ENCODE measurements around the gene TRAF4.
"Not testable (repeated sequence)": the region's sequence is repeated elsewhere in the genome, so short reads cannot be mapped to it uniquely, and the experiment has no call there.

TRAF4 gene

DNA sequence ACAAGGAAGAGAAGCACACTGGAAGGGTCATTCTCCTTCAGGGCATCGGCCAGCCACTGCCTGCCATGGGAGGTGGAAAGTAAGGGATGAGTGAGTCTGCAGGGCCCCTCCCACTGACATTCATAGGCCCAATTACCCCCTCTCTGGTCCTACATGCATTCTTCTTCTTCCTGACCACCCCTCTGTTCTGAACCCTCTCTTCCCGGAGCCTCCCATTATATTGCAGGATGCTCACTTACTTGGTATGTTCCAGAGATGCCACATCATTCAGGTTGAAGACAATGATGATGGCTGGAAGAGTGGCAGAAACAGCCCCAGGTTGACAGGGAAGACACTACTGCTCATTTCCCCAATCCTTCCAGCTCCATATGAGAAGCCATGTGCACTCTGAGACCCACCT, 28.6 kb upstream of the TRAF4 start:
- DNase-seq = no peak

DNA sequence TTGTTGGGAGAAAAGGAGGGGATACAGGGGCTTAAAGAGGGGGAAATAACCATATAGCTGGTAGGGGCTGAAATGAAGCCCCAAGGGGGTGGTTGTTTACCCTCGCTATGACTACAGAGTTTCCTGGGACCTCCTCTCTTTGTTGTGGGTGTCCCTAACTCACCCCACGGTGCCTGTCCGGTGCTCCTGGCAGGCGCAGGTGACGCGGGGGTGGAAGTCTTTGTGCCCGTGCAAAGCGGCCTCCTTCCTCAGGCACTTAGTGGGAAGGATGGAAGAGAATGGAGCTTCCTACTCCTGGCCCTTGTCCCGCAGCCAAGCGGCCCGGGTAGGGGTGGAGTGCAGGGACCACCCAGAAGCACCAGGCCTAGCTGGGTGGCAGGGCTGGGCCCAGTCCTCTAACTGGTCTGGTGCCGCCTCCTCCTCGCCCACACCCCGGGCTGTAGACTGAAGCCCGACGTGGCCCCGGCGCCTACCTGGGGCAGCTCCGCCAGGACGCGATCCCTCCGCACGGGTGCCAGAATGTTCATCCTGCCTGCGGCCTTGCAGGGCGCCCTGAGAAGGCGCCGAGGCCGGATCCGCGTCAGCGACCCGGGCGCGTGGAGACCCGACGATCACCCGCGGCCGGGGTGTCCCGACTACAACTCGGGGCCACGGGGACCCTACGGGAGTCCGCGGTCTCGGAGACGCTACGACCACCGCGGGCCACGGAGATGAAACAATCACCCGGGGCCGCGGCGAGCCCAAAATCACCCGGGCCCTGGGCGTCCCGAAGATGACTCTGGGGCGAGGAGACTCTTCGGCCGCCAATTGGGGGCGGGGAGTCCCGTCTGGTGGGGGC, 26.9 kb upstream of the TRAF4 start:
- no peak for DNase-seq

DNA sequence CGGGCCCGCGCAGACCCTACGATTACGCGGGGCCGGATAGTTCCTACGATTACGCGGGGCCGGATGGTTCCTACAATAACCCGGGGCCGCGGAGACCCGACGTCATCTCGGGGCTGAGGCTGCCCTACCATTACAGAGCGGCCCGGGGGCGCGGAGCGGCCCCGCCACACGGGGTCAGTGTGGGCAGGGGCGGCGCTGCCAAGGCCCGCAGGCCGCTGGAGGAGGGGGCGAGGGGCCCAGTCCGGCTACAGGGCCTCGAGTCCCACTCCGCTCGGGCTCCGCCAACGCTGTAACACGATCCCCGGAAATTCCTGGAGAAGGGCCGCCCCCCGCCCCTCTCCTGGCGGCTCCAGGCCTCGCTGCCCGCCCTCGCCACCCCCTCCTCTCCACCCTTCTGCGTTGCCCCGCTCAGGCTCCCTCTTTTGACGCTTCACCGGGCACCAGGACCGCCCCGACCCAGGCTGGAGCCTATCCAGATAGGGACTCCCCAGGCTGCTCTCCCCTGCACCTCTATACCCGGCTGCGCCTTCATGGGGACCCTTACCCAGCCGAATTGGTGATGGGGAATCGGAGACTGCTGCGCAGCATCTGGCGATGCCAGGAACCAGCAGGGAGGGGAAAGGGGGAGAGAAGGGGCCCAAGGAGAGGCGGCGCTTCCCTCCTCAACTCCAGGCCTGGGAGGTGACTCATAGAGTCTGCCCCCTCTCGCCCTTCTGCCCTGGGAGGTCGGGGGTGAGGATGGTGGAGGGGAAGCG, 26.1 kb upstream of the TRAF4 start, which contains the start of gene RAB34:
Gene RAB34 (minus strand): TSS at position 291 of the 755 bp plus-strand sequence. CDS start 602 bp downstream, outside the sequence.
- DNase-seq = peak; percentile 21

DNA sequence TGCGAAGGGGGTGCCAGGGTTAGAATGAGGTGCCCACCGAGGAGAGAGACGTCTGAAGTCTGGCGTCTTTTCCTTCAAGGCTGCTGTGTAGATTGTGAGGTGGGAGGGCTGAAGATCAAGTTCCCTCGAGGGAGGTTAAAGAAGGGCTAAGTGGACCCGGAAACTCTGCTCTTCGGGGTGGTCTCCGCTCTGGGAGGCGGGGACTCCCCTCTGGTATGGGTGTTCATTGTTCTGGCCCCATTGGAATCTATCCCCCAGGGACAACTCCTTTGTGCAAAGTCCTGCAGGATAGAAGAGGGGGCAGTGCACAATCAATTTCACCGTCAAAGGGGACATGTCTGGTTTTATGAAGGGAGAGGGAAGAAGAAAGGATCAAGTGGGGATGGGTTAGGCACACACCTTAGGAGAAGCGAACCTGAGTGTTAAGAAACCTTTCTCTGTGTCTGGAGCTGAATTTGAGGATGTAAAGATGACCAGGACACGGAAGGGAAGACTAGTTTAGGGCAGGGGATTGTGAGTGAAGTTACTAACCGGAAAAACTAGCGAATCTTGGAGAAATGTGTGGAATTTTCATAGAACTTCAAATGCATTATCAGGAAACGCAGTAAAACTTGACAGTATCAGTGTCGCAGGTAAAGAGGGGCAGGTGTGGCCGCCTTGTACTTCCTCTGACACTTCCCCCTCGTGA, 25.3 kb upstream of the TRAF4 start:
- no peak for DNase-seq

GRCh38 chr17:28719021-28719433, 24.8 kb upstream of the TRAF4 start:
- DNase-seq = no peak

GRCh38 chr17:28720247-28720996, 23.4 kb upstream of the TRAF4 start:
- no peak for DNase-seq

GRCh38 chr17:28720997-28721329, 22.8 kb upstream of the TRAF4 start:
- DNase-seq = not testable (repeated sequence)

DNA sequence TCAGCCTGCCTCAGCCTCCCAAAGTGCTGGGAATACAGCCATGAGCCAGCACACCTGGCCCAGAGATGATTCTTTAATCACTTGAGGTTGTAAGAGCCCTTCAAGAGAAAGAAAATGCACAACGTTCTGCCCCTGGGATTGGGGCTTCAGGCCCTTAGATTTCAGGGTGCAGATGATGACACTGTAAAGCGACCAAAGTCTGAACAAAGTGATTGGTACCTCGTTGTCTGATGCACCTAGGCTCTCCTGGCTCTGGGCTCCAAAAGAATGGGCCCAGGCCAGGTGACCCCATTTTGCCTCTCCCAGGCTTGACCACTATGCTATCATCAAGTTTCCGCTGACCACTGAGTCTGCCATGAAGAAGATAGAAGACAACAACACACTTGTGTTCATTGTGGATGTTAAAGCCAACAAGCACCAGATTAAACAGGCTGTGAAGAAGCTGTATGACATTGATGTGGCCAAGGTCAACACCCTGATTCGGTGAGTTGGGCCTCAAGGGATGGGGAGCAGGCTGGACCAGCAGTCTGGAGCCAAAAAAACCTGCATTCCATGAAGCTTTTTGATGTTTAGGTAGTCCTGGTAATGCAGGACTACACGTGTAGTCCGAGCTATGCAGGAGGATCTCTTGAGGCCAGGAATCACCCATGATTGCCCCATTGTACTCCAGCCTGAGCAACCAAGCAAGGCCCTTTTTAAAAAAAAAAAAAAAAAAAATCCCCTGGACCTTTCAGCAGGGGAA, 21.2 kb upstream of the TRAF4 start:
- DNase-seq = no peak

GRCh38 chr17:28723159-28723835, 20.5 kb upstream of the TRAF4 start:
- DNase-seq = no peak

- not testable (repeated sequence) for DNase-seq
Measured at GRCh38 chr17:28723836-28724499, 19.8 kb upstream of the TRAF4 start.

DNA sequence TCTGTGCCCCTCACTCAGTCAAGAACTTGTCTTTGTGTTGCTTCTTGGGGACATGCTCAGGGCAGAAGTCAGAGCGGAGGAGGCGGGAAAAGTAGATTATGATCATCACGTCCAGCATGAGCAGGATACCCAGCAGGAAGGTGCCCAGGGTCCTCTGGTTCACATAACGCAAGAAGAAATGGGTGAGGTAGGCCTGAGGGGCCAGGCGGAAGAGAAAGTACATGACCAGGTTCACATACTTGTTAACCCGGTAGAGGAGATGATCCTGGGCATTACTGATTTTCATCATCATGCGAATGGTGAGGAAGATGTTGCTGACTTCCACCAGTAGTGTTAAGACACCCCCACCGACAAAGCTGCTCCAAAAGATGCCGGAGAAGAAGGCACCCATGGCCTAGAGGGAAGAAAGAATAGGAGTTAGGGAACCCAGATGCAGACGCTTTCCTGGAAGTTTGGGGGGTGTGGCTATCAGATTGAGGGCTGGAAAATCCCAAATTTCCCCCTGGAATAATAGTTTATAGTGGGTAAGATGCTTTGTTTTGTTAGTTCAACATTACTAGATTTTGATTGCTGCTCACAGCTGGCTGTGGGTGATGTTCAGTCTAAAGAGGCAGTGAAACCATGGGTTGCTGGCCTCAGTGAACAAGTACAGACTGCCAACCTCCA, 19.2 kb upstream of the TRAF4 start:
- DNase-seq = no peak

DNA sequence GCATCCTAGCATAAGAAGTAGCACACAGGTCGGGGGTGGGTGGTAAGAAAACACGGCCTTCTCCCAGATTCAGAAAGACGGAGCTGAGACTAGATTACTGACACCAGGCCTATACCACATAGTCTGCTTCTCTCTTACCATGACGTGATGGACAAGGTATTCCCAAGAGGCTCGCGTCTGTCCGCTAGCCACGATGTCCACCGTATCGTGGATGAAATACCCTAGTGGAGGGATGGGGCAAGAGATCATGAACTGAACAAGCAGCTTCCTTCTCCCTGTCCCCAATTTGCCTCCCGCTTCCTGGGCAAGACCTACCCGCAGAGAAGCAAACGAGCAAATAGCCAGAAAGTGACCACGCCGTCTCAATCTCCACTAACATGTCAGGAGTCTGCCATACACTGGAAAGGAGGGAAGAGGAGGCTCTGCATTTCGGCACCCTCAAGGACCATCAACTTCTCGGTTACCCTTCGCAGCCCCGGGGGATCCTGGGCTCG, 18.6 kb upstream of the TRAF4 start:
- peak; percentile 87 for DNase-seq

DNA sequence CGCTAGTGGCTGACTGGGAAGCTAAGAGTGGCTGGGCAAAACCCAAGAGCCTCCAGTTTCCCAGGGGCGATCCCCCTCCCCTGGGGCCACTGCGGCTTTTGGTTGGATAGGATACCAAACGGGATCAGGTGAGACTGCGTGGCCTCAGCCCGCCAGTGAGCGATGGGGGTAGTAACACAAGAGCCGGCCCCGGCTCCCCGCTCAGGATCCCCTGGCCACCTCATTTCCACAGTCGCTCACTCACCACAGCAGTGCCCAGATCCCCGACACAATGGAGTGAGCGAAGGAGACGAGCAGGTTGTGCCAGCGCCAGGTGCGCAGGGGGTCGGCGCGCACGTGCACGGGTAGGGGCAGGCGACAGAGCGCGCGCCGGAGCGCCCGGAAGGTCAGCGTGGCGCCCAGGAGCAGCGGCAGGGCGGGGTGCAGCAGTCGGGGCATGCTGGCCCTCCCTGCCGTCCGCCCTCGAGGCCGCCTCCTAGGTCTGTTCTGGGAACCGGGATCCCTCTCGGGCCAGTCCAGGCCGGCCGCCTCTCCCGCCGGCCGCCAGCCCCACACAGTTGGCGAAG, 18.1 kb upstream of the TRAF4 start:
- peak; percentile 88 for DNase-seq

GRCh38 chr17:28726226-28726626, 17.6 kb upstream of the TRAF4 start, which contains the start of gene TLCD1:
TSS of gene TLCD1 (minus strand) at chr17:28726233. CDS start at chr17:28726097, 136 bp downstream.
- DNase-seq = no peak

DNA sequence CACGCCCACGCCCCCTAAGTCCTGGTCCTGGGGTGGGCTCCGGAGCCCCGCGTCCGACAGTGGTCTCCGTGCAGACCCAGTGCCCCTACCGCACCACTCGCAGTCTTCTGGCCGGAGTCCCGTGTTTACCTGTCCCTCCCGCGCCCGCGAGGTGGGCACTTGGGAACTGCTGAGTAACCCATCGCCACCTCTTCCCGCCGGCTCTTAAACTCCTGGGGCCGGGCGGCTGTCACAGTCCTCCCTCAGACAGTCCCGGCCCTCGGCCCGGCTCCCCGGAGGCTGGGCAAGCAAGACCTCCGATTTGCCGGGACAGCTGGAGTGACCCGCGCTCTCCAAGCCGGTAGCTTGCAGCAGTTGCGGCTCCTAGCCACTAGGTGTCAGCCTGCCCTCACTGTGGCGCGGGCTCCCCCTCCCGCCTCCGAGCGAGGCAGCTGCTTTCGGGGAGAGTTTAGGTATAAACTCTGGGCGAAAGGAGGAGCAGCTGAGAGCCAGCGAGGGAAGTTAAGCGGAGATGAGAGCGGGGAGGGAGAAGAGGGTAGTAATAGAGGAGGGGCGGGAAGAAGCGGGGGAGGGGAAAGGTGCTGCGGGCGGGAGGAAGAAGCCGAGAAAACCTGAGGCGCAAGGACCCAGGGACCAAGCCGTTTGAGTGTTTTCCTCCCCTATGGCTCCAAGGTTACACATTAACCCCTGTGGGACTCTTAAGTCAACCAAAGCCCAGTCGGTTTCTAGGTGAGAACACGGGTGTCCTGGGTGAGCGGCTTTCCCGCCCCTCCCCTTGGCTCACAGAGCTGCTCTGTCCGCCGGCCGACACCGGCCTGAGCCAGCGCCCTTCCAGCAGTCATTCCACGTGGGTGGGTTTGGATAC, 17.0 kb upstream of the TRAF4 start:
- peak; percentile 95 for DNase-seq

- DNase-seq = peak; percentile 62
Measured at GRCh38 chr17:28728364-28729200, 15.2 kb upstream of the TRAF4 start, which contains the start of gene NEK8. TSS of gene NEK8 (plus strand) at chr17:28728788. CDS start at chr17:28728814, 26 bp downstream.

DNA sequence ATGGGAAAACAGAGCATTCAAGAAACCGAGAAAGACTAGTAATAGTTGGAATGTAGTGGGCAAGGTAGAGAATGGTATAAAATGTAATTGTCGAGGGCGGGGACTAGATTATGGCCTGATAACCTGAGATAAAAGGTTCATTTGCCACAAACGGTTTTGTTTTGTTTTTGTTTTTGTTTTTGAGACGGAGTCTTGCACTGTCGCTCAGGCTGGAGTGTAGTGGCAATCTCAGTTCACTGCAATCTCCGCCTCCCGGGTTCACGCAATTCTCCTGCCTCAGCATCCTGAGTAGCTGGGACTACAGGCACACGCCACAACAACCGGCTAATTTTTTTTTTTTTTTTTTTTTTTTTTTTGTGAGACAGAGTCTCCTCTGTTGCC, 13.9 kb upstream of the TRAF4 start:
- DNase-seq = no peak

GRCh38 chr17:28733346-28733745, 10.5 kb upstream of the TRAF4 start:
- no peak for DNase-seq
